ENCODE results near the gene AASS.

- TF ChIP-seq CTCF (IDR thresholded peaks at IDR 0.05) (no peak), POLR2A (IDR thresholded peaks at IDR 0.05) (no peak)
These were observed 48.4 kb downstream of the AASS start for GRCh38 chr7:122095642-122096041.
